H9 (cell line): ENCODE measurements around the gene ZSWIM1. TPM values are rescaled to one million over a fixed set of nuclear protein-coding genes. Genes with fewer than 3 reads are reported as not detected.

Experiments
- DNase-seq: peaks from one replicate; pipeline ENCODE4 v3.0.0-alpha.2; 2017
- H2AFZ ChIP-seq: one replicate; pipeline ENCODE4 v1.6.1; 2013; ENCODE audit warnings: mild to moderate bottlenecking, low read length, control low read depth, moderate library complexity
- H2AK5ac ChIP-seq: 2 replicates; pipeline ENCODE4 v1.6.1; 2013; ENCODE audit warnings: low read length, control low read depth, mixed read lengths; ENCODE audit not compliant: insufficient read length
- H2BK120ac ChIP-seq: one replicate; pipeline ENCODE4 v1.6.1; 2013; ENCODE audit warnings: low read depth, mild to moderate bottlenecking, low read length, control low read depth, inconsistent platforms; ENCODE audit not compliant: poor library complexity, severe bottlenecking
- H2BK12ac ChIP-seq: 2 replicates; pipeline ENCODE4 v1.6.1; 2013; ENCODE audit warnings: low read length, control low read depth, mixed read lengths, low read depth; ENCODE audit not compliant: insufficient read length
- H2BK15ac ChIP-seq: 2 replicates; pipeline ENCODE4 v1.6.1; 2013; ENCODE audit warnings: low read depth, low read length, control low read depth
- H2BK20ac ChIP-seq: one replicate; pipeline ENCODE4 v1.6.1; 2013; ENCODE audit warnings: low read depth, mild to moderate bottlenecking, low read length, control low read depth, inconsistent platforms; ENCODE audit not compliant: poor library complexity, severe bottlenecking
- H2BK5ac ChIP-seq: 2 replicates; pipeline ENCODE4 v1.6.1; 2013; ENCODE audit warnings: low read length, control low read depth, mixed read lengths; ENCODE audit not compliant: insufficient read length
- H3K14ac ChIP-seq: 2 replicates; pipeline ENCODE4 v1.6.1; 2013; ENCODE audit warnings: low read length, control low read depth; ENCODE audit not compliant: insufficient read depth
- H3K18ac ChIP-seq: 2 replicates; pipeline ENCODE4 v1.6.1; 2013; ENCODE audit warnings: low read depth, mild to moderate bottlenecking, mixed read lengths, low read length, control low read depth; ENCODE audit not compliant: insufficient read length
- H3K23ac ChIP-seq: 2 replicates; pipeline ENCODE4 v1.6.1; 2013; ENCODE audit warnings: low read length, control low read depth, mixed read lengths, low read depth; ENCODE audit not compliant: insufficient read length
- H3K23me2 ChIP-seq: 2 replicates; pipeline ENCODE4 v1.6.1; 2013; ENCODE audit warnings: low read depth, mild to moderate bottlenecking, mixed read lengths, low read length, control low read depth; ENCODE audit not compliant: insufficient read length, poor library complexity, severe bottlenecking
- H3K27ac ChIP-seq: 2 replicates; pipeline ENCODE4 v1.5.1; 2013; ENCODE audit warnings: low read length, control low read depth, mixed read lengths, low read depth; ENCODE audit not compliant: insufficient read length
- H3K27me3 ChIP-seq: 2 replicates; pipeline ENCODE4 v1.6.1; 2013; ENCODE audit warnings: low read length, control low read depth, inconsistent platforms; ENCODE audit not compliant: insufficient read depth
- H3K4ac ChIP-seq: 2 replicates; pipeline ENCODE4 v1.6.1; 2013; ENCODE audit warnings: low read depth, mild to moderate bottlenecking, control low read depth, inconsistent platforms, low read length, moderate library complexity
- H3K4me1 ChIP-seq: 2 replicates; pipeline ENCODE4 v1.6.1; 2013; ENCODE audit warnings: low read length, control low read depth, inconsistent platforms; ENCODE audit not compliant: insufficient read depth
- H3K4me2 ChIP-seq: 2 replicates; pipeline ENCODE4 v1.6.1; 2013; ENCODE audit warnings: low read length, control low read depth, mixed read lengths; ENCODE audit not compliant: insufficient read length, insufficient read depth
- H3K56ac ChIP-seq: 2 replicates; pipeline ENCODE4 v1.6.1; 2013; ENCODE audit warnings: low read depth, mild to moderate bottlenecking, mixed read lengths, low read length, control low read depth; ENCODE audit not compliant: insufficient read length
- H3K79me1 ChIP-seq: 2 replicates; pipeline ENCODE4 v1.6.1; 2013; ENCODE audit warnings: low read depth, mild to moderate bottlenecking, moderate library complexity, low read length, control low read depth, inconsistent platforms; ENCODE audit not compliant: insufficient read depth, poor library complexity, severe bottlenecking
- H3K79me2 ChIP-seq: 2 replicates; pipeline ENCODE4 v1.6.1; 2013; ENCODE audit warnings: low read length, control low read depth, inconsistent platforms; ENCODE audit not compliant: insufficient read depth
- H3K9ac ChIP-seq: 2 replicates; pipeline ENCODE4 v1.6.1; 2013; ENCODE audit warnings: low read length, control low read depth, mixed read lengths; ENCODE audit not compliant: insufficient read length; ENCODE audit errors: extremely low read depth
- H3K9me3 ChIP-seq: one replicate; pipeline ENCODE4 v1.6.1; 2013; ENCODE audit warnings: low read depth, low read length, inconsistent platforms; ENCODE audit not compliant: control insufficient read depth
- H3T11ph ChIP-seq: one replicate; pipeline ENCODE4 v1.6.1; 2013; ENCODE audit warnings: mild to moderate bottlenecking, low read length, control low read depth, inconsistent platforms
- H4K20me1 ChIP-seq: one replicate; pipeline ENCODE4 v1.6.1; 2013; ENCODE audit not compliant: control insufficient read depth, insufficient read length, insufficient read depth
- H4K5ac ChIP-seq: 2 replicates; pipeline ENCODE4 v1.6.1; 2013; ENCODE audit warnings: low read depth, mild to moderate bottlenecking, mixed read lengths, low read length, control low read depth; ENCODE audit not compliant: insufficient read length
- H4K8ac ChIP-seq: replicated peaks from 2 replicates; pipeline ENCODE4 v1.6.1; 2013; ENCODE audit warnings: low read length, control low read depth, mixed read lengths, low read depth; ENCODE audit not compliant: insufficient read length
- H4K91ac ChIP-seq: 2 replicates; pipeline ENCODE4 v1.6.1; 2013; ENCODE audit warnings: low read depth, mild to moderate bottlenecking, moderate library complexity, mixed read lengths, low read length, control low read depth; ENCODE audit not compliant: insufficient read length
- H3K27ac Mint-ChIP-seq, 3 experiments: 2 replicates in 2 of 3; 3 replicates in 1 of 3; pipeline ENCODE4 v1.8.0; 2020 to 2021; ENCODE audit warnings: mixed read lengths in 3 of 3, mild to moderate bottlenecking in 1 of 3, moderate library complexity in 1 of 3
- H3K27me3 Mint-ChIP-seq: 2 replicates; pipeline ENCODE4 v1.8.0; 2021; ENCODE audit warnings: low read depth, mild to moderate bottlenecking, moderate library complexity, mixed read lengths
- H3K36me3 Mint-ChIP-seq, 3 experiments: 2 replicates in 2 of 3; 3 replicates in 1 of 3; pipeline ENCODE4 v1.8.0; 2020 to 2021; ENCODE audit warnings: low read depth in 3 of 3, mixed read lengths in 3 of 3; ENCODE audit not compliant: insufficient read depth in 1 of 3
- H3K4me1 Mint-ChIP-seq, 2 experiments: 2 replicates each; pipeline ENCODE4 v1.8.0; 2020; ENCODE audit warnings: mixed read lengths in 2 of 2
- H3K4me3 Mint-ChIP-seq, 2 experiments: 2 replicates in 1 of 2; 3 replicates in 1 of 2; pipeline ENCODE4 v1.8.0; 2020 to 2021; ENCODE audit warnings: mild to moderate bottlenecking in 2 of 2, mixed read lengths in 2 of 2, moderate library complexity in 1 of 2
- H3K9me3 Mint-ChIP-seq, 2 experiments: 2 replicates in 1 of 2; 3 replicates in 1 of 2; pipeline ENCODE4 v1.8.0; 2020; ENCODE audit warnings: mild to moderate bottlenecking in 2 of 2, mixed read lengths in 2 of 2, moderate library complexity in 1 of 2
- CTCF ChIP-seq: fragments of 200-600 bp; sonication (generic); conservative IDR thresholded peaks from 3 replicates; pipeline ENCODE4 v1.8.0; 2021; ENCODE audit warnings: antibody characterized with exemption, mild to moderate bottlenecking
- WGBS: extraction: QIAGEN DNeasy Blood & Tissue Kit; methylation state at CpG from one replicate; pipeline ENCODE4 v1.1.7; 2013; ENCODE audit warnings: missing lambda C conversion rate, low lambda C conversion rate, mixed read lengths; ENCODE audit not compliant: insufficient read length; ENCODE audit errors: extremely low coverage; 5-methylcytosine and 5-hydroxymethylcytosine counted together
- total RNA-seq: library from RNA; stranded (reverse); gene quantifications from 2 replicates; pipeline ENCODE4 v1.2.1, GENCODE V29; 2021

Gene ZSWIM1
- total RNA-seq, 1 experiment from 2014 or later = 13.0 TPM

GRCh38 chr20:45857882-45858216 lies 23.2 kb upstream of the ZSWIM1 start:
- no peak overlapping the region for H2BK120ac ChIP-seq
- H3K27me3 ChIP-seq = no peaks in the 10 kb centered on the region
- no peak overlapping the region for H2BK15ac ChIP-seq
- peaks cover 5% of the 10 kb centered on the region for H3K23me2 ChIP-seq
- Mint-ChIP-seq H3K36me3 (peaks cover 5 to 8% (median 6%) of the 10 kb centered on the region in 3 experiments; a peak in 5 of 7 replicates), H3K4me3 (peak overlapping the region; percentile 90 to 93), H3K9me3 (no peaks in the 10 kb centered on the region), H3K27me3 (no peaks in the 10 kb centered on the region), H3K4me1 (peaks cover 50 to 55% of the 10 kb centered on the region in 2 experiments), H3K27ac (peak overlapping the region; percentile 95 to 99 (median 96))
- H2BK5ac ChIP-seq = no peak overlapping the region
- H2AFZ ChIP-seq = no peak overlapping the region
- H2BK12ac ChIP-seq = no peak overlapping the region
- H3K56ac ChIP-seq = no peak overlapping the region
- no peak overlapping the region for H3K18ac ChIP-seq
- H4K5ac ChIP-seq = no peak overlapping the region
- H3T11ph ChIP-seq = no peak overlapping the region
- H3K23ac ChIP-seq = no peak overlapping the region
- no peak overlapping the region for H3K4ac ChIP-seq
- peak; percentile 89 for DNase-seq
- no peak for TF ChIP-seq CTCF
- WGBS = no CpG with 5 or more reads among the region's 13 CpGs
- peaks cover 2% of the 10 kb centered on the region for H4K20me1 ChIP-seq
- H3K9ac ChIP-seq = no peak overlapping the region
- no peak overlapping the region for H2AK5ac ChIP-seq
- no peak overlapping the region for H4K8ac ChIP-seq
- no peak overlapping the region for H4K91ac ChIP-seq
- H3K4me2 ChIP-seq = peak overlapping the region; percentile 97
- H3K9me3 ChIP-seq = no peaks in the 10 kb centered on the region
- H3K27ac ChIP-seq = no peak overlapping the region
- no peak overlapping the region for H3K14ac ChIP-seq
- peaks cover 3% of the 10 kb centered on the region; the same call in 1 of the 2 replicates for H3K79me2 ChIP-seq
- peaks cover 14% of the 10 kb centered on the region; the same call in 1 of the 2 replicates for H3K4me1 ChIP-seq
- H3K79me1 ChIP-seq = no peaks in the 10 kb centered on the region
- no peak overlapping the region for H2BK20ac ChIP-seq
